Activated CD4-positive, alpha-beta memory T cell treated with anti-CD3 and anti-CD28 coated beads, Interleukin-2, amount 10 ng/mL, durations not matched to agents 7 days and 5 days (primary cell): ENCODE measurements around the gene GALNT7. TPM values are rescaled to one million over a fixed set of nuclear protein-coding genes. Genes with fewer than 3 reads are reported as not detected.
A peak's percentile ranks its signal among the peaks of the same experiment; 100 is the strongest.

Experiments used
- CTCF ChIA-PET: fragments of 350-600 bp; sonication (Branson Sonifier 250); formaldehyde crosslinking; loops from one replicate; lab custom pipeline; 2021; ENCODE audit warnings: antibody characterized with exemption, inconsistent platforms; lab: Charles Lee
- POLR2A ChIA-PET: fragments of 350-600 bp; sonication (Branson Sonifier 250); formaldehyde crosslinking; loops from one replicate; lab custom pipeline; 2021; ENCODE audit warnings: antibody characterized with exemption; lab: Charles Lee
- DNase-seq: peaks from one replicate; pipeline ENCODE4 v3.0.0-alpha.2; 2020
- H3K27ac Mint-ChIP-seq: one replicate; pipeline ENCODE4 v1.8.0; 2021; ENCODE audit warnings: mild to moderate bottlenecking, mixed read lengths
- H3K27me3 Mint-ChIP-seq: one replicate; pipeline ENCODE4 v1.8.0; 2021; ENCODE audit warnings: mixed read lengths
- H3K36me3 Mint-ChIP-seq: one replicate; pipeline ENCODE4 v1.8.0; 2021; ENCODE audit warnings: low read depth, mixed read lengths
- H3K4me1 Mint-ChIP-seq: one replicate; pipeline ENCODE4 v1.8.0; 2021; ENCODE audit warnings: mixed read lengths
- H3K4me3 Mint-ChIP-seq: one replicate; pipeline ENCODE4 v1.8.0; 2021; ENCODE audit warnings: mild to moderate bottlenecking, mixed read lengths
- H3K9me3 Mint-ChIP-seq: one replicate; pipeline ENCODE4 v1.8.0; 2021; ENCODE audit warnings: mixed read lengths
- total RNA-seq, 2 experiments: library from RNA; stranded (reverse); gene quantifications; one replicate each; pipeline ENCODE4 v1.2.3, GENCODE V29; 2021

The GALNT7 gene
- total RNA-seq, 2 experiments from 2014 or later, result 16.0 to 19.1 TPM

DNA sequence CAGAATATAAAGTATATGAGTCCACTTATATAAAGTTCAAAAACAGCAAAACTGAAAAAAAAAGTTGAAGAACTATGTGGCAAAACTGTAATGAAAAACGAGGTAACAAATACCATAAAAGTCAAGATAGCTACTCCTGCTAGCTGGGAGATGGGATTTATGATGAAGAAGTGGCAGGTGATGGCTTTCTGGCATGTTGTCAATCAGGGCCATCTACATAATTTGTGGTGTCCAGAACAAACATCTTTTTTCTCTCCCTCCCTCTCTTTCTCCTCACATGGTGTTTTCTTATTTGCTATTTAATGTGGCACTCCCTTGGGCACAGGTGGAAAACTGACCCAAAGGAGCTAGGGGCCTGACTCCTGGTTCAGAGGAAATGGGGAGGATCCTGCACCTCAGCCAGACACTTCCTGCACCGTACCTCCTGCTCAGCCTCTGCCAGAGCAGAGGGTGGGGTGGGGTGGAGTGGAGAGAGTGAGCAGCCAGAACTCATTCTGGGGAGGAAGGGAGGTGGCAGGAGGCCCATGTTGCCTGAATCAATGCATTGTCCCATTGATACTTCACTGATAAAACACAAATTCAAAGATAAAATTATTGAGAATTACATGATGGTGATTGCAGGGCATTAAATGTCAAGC, 196.9 kb downstream of the GALNT7 start:
- Mint-ChIP-seq H3K36me3 (peaks cover 16% of the 10 kb centered on the region), H3K9me3 (no peaks in the 10 kb centered on the region), H3K27me3 (no peaks in the 10 kb centered on the region), H3K27ac (peak overlapping the region; percentile 51), H3K4me3 (no peak overlapping the region), H3K4me1 (peaks cover 39% of the 10 kb centered on the region)
- POLR2A ChIA-PET, result interaction anchor here (1.3 to 2.5 kb wide), 2 partner anchors 31 to 34 kb away, joined by 6 to 28 read pairs; partner anchors contain the start of gene HMGB2
- peak; percentile 40 for DNase-seq
- CTCF ChIA-PET, result interaction anchor here (0.9 kb wide), 1 partner anchor 9 kb away, joined by 3 read pairs; no protein-coding TSS in a partner anchor

DNA sequence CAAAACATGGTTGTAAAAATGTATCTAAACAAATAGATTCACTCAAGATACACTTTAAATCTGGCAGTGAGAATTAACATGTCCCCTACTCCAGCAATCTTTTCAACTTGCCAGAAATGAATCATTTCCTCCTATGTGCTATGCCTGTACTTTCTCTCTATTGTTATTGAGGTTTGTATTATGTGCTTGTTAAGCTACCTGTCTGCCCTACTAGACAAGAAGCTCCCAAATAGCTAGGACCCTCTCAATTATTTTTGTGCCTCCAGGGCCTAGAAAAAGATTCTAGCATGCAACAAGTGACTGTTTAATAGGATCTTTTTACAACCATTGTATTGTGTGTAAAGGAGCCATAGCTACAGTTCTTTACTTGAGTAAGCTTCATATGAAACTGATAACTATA, 198.7 kb downstream of the GALNT7 start:
- DNase-seq, result no peak
- H3K36me3 Mint-ChIP-seq, result peaks cover 26% of the 10 kb centered on the region
- H3K9me3 Mint-ChIP-seq, result no peaks in the 10 kb centered on the region
- H3K27ac Mint-ChIP-seq, result peak overlapping the region; percentile 33
- H3K27me3 Mint-ChIP-seq, result no peaks in the 10 kb centered on the region
- POLR2A ChIA-PET, result interaction anchor here (0.8 to 7.8 kb wide), 6 partner anchors 22 to 199 kb away, joined by 3 to 710 read pairs (median 4); partner anchors contain the start of genes GALNT7 and HMGB2
- H3K4me3 Mint-ChIP-seq, result peak overlapping the region; percentile 42
- H3K4me1 Mint-ChIP-seq, result peaks cover 41% of the 10 kb centered on the region
- CTCF ChIA-PET, result interaction anchor here (0.9 to 6.5 kb wide), 6 partner anchors 28 to 66 kb away, joined by 3 to 90 read pairs (median 4); partner anchors contain the start of gene HMGB2

DNA sequence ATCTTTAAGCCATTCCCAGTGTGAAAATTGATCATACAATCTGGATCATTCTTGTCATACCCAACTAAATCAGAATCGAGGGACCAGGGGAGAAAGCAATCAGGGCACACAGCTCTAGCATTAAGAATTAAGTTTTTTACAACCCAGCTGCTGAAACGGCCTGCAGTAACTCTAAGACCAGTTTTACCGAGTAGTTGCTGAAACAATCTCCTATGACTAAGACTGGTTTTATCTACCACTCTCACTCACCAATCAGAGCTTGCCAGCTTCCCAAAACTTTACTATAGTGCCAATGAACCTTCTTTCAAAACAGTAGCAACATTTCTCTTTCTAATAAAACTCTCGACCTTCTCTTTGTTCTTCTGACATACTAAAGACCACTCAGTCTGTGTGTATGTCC, 199.3 kb downstream of the GALNT7 start:
- Mint-ChIP-seq H3K4me1 (peaks cover 46% of the 10 kb centered on the region), H3K27ac (peak overlapping the region; percentile 60), H3K9me3 (no peaks in the 10 kb centered on the region), H3K27me3 (no peaks in the 10 kb centered on the region), H3K4me3 (peak overlapping the region; percentile 63), H3K36me3 (peaks cover 26% of the 10 kb centered on the region)
- POLR2A ChIA-PET, result interaction anchor here (0.6 to 7.8 kb wide), 6 partner anchors 10 to 200 kb away, joined by 3 to 710 read pairs (median 4); partner anchors contain the start of genes GALNT7 and HMGB2
- no peak for DNase-seq
- CTCF ChIA-PET, result interaction anchor here (0.9 to 6.5 kb wide), 6 partner anchors 28 to 66 kb away, joined by 3 to 90 read pairs (median 4); partner anchors contain the start of gene HMGB2

DNA sequence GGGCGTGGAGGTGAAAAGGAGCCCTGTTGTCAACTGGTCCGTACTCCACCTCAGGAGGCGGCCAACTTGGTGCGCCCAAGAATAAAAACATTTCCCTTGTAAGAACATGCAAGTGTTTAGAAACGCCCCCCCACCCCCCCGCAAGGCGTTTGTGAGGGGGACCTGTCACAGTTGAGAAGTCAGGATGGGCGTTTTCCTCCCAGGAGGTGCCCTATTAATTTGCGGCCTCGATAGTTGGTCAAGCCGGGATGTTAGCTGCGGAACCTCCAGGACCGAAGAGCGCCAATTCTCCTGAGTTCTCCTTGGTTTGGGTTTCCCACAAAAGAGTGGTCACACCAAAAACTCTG, 201.5 kb downstream of the GALNT7 start:
- H3K36me3 Mint-ChIP-seq, result peaks cover 25% of the 10 kb centered on the region
- no peaks in the 10 kb centered on the region for H3K27me3 Mint-ChIP-seq
- DNase-seq, result peak; percentile 72
- peak overlapping the region; percentile 97 for H3K27ac Mint-ChIP-seq
- H3K9me3 Mint-ChIP-seq, result no peaks in the 10 kb centered on the region
- ChIA-PET POLR2A (interaction anchor here (0.9 to 7.8 kb wide), 9 partner anchors 12 to 1152 kb away, joined by 3 to 710 read pairs (median 3); partner anchors contain the start of genes GALNT7, HMGB2 and HPGD), CTCF (interaction anchor here (0.6 to 6.5 kb wide), 11 partner anchors 9 to 914 kb away, joined by 3 to 90 read pairs (median 4); partner anchors contain the start of gene HMGB2)
- peaks cover 56% of the 10 kb centered on the region for H3K4me1 Mint-ChIP-seq
- H3K4me3 Mint-ChIP-seq, result peak overlapping the region; percentile 100

DNA sequence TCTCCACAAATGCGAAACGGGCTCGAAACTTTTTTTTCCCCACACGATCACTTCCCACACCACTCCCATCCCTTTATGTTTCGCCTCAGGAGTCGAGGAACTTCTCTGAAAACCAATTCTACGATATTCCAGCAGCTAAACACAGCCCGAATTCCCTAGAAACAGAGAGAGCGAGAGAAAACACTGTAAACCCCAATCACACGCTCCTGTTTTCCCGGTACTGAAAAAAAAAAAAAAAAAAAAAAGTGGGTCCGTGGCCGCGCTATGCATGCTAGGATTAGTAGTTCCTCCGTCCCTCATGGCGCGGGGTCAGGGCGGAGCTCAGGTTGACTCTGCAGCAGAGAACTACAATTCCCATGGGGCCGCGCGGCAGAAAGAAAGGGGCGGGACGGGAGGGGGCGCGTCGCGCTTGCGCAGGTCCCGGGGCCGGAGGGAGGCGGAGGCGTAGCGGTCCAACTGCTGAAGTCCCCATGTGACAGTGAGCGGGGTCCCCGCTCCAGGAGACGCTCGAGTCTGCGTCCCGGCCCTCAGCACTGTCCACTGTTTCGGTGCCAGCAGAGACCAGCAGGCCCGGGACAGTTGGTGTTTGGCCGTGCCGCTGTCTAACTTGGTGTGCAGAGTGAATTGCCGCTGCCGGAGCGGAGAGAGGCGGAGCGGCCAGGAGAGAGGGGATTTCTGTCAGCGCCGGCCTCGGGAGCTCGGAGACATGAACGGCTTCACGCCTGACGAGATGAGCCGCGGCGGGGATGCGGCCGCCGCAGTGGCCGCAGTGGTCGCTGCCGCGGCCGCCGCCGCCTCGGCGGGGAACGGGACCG, 202.1 kb downstream of the GALNT7 start, which contains the start of gene SAP30:
SAP30 (plus strand) TSS at position 478 of the 815 bp plus-strand sequence; CDS start at position 707, 229 bp downstream.
- Mint-ChIP-seq H3K27me3 (no peaks in the 10 kb centered on the region), H3K4me3 (peak within 1 kb of the TSS; percentile 100), H3K27ac (peak within 1 kb of the TSS; percentile 97), H3K36me3 (peaks cover 24% of the 10 kb centered on the region), H3K9me3 (no peaks in the 10 kb centered on the region), H3K4me1 (peaks cover 52% of the 10 kb centered on the region)
- ChIA-PET POLR2A (interaction anchor here (0.9 to 7.8 kb wide), 12 partner anchors 12 to 1152 kb away, joined by 3 to 710 read pairs (median 5); partner anchors contain the start of genes CEP44, FBXO8, GALNT7 and HMGB2), CTCF (interaction anchor here (0.6 to 6.5 kb wide), 11 partner anchors 10 to 69 kb away, joined by 3 to 90 read pairs (median 5); partner anchors contain the start of gene HMGB2)
- peak; percentile 97 for DNase-seq

DNA sequence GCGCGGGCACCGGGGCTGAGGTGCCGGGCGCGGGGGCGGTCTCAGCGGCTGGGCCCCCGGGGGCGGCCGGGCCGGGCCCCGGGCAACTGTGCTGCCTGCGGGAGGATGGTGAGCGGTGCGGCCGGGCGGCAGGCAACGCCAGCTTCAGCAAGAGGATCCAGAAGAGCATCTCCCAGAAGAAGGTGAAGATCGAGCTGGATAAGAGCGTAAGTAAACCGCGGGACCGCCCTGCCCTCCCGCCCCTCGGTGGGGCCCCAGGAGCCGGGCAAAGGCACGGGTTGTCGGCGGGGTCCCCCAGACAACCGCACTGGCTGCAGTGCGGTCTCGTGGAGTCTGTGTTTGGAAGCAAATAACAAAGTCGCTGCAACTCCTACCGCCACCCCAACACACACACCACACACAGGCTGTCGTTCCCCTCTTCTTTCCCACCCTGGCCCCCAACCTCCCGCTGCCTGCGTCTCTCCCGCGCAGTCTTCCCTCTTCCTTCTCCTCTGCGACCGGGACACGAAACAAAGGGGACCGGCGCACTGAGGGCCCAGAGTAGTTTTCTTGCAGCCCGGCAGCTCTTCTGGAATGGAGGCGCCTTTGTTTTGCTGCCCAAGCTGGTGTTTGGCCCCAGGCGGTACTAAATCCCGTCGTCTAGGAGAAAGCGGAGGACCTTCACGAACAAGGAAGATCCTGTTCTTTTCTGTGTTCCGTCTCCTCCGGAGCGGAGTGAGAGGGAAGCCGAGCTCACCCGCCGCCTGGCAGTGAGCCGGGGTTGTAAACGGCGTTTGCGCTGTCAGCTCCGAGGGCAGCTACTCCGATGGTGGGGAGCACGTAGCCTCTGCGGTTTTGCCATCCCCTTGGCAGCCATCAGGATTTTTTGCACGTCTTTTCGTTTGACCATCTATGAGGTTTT, 202.9 kb downstream of the GALNT7 start:
- no peaks in the 10 kb centered on the region for H3K27me3 Mint-ChIP-seq
- ChIA-PET POLR2A (interaction anchor here (0.9 to 7.8 kb wide), 16 partner anchors 12 to 1151 kb away, joined by 3 to 710 read pairs (median 4); partner anchors contain the start of genes CEP44, FBXO8, GALNT7 and HMGB2), CTCF (interaction anchor here (0.8 to 6.5 kb wide), 11 partner anchors 11 to 70 kb away, joined by 3 to 90 read pairs (median 5); partner anchors contain the start of gene HMGB2)
- H3K27ac Mint-ChIP-seq, result peak overlapping the region; percentile 84
- H3K36me3 Mint-ChIP-seq, result peaks cover 27% of the 10 kb centered on the region
- peak overlapping the region; percentile 91 for H3K4me3 Mint-ChIP-seq
- H3K4me1 Mint-ChIP-seq, result peaks cover 47% of the 10 kb centered on the region
- peak; percentile 54 for DNase-seq
- H3K9me3 Mint-ChIP-seq, result no peaks in the 10 kb centered on the region

Other genes starting within 250 kb of the GALNT7 start
- gene HMGB2, start 165.5 kb downstream of the GALNT7 start, total RNA-seq, result 100 to 1,000 TPM; 776 to 794 TPM
- 10 to 100 TPM; 27.5 to 29.7 TPM for gene SAP30, start 202.1 kb downstream of the GALNT7 start, total RNA-seq
- not detected for gene SCRG1, start 230.3 kb downstream of the GALNT7 start, total RNA-seq